Sciatic nerve (tissue), 2 donors: ENCODE data around the gene UQCRC2. TPM values are rescaled to one million over a fixed set of nuclear protein-coding genes. Genes with fewer than 3 reads are reported as not detected.
"Not testable (repeated sequence)": the region's sequence is repeated elsewhere in the genome, so short reads cannot be mapped to it uniquely, and the experiment has no call there.

Experiments
- ATAC-seq: fragments of 200-7000 bp; cut with Tn5 transposase; one replicate; pipeline ENCODE4 v1.9.1; 2020; ENCODE audit warnings: mild to moderate bottlenecking, moderate library complexity
- DNase-seq: peaks from one replicate; pipeline ENCODE4 v3.0.0-alpha.2; 2020; ENCODE audit warnings: low spot score
- intact Hi-C: fragments of 100-400 bp; cut with DNase I; formaldehyde crosslinking; loops from one replicate; pipeline ENCODE4 v1.14.2; 2022
- total RNA-seq: library from RNA; stranded (reverse); fragmentation: NEBNext Ultra II Directional; extraction: Animal tissue kit (Norgen Biotek cat#: 25700); gene quantifications from one replicate; pipeline ENCODE4 v1.2.1, GENCODE V29; 2021
- donor health status: DM: no; HTN: no; CAD: no.
- donor health status: DM: no; HTN: no; CAD: no.

Gene UQCRC2
- total RNA-seq, 1 donor from 2014 or later, result 169 TPM

DNA sequence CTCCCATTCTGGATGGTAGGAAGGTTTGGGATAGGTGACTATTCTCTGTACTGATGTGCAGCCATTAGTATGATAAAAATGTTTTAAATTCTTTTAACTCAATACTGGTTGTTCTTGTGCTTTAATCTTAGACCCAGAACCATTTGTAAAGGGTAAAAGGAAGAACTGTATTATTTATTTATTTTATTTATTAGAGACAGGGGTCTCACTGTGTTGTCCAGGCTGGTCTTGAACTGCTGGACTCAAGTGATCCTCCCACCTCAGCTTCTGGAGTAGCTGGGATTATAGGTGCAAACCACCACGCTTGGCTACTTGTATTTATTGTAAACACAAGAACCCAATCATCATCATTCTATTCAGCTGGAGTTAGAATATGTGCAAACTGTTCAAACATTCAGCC is 52.6 kb downstream of the UQCRC2 start:
- no peak for DNase-seq
- intact Hi-C loops, result loop anchor here (10.0 kb wide), 1 partner anchor 289 kb away; the partner anchor contains the start of gene POLR3E
- ATAC-seq, result no peak

DNA sequence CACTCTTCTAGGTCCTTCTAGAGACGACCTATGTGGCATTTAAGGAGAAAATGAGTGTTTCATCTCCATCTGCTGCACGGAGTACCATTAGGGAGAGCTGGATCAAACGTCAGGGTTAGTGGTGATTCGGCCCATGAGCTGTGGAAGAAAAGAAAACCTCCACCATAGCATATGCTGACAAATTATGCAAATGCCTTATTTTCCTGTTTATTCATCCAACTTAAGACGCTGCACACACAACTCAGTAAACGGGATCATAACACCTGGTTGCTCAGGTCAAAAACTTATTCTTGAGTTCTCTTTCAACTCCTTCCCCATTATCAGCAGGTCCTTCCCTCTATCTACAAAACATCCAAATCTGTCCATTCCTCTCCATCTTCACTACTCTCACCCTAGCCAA is 53.5 kb downstream of the UQCRC2 start:
- DNase-seq (no peak), ATAC-seq (no peak)
- intact Hi-C loops, result loop anchor here (10.0 kb wide), 1 partner anchor 288 kb away; the partner anchor contains the start of gene POLR3E

DNA sequence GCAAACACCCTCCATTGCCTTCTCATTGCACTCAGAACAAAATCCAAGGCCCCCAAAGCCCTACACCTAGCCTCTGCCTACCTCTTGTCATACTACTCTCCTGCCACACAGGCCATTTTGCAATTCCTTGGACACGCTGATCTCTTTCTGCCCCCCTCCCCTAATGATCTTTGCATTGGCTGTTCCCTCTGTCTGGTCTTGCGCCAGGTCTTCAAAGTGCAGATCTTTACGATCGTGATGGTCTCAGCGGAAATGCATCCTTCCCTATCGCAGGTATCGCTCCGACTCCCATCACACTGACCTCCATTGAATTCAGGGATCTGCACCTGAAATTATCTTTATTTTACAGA is 54.0 kb downstream of the UQCRC2 start:
- ATAC-seq (no peak), DNase-seq (no peak)
- intact Hi-C loops, result loop anchor here (10.0 kb wide), 1 partner anchor 288 kb away; the partner anchor contains the start of gene POLR3E

DNA sequence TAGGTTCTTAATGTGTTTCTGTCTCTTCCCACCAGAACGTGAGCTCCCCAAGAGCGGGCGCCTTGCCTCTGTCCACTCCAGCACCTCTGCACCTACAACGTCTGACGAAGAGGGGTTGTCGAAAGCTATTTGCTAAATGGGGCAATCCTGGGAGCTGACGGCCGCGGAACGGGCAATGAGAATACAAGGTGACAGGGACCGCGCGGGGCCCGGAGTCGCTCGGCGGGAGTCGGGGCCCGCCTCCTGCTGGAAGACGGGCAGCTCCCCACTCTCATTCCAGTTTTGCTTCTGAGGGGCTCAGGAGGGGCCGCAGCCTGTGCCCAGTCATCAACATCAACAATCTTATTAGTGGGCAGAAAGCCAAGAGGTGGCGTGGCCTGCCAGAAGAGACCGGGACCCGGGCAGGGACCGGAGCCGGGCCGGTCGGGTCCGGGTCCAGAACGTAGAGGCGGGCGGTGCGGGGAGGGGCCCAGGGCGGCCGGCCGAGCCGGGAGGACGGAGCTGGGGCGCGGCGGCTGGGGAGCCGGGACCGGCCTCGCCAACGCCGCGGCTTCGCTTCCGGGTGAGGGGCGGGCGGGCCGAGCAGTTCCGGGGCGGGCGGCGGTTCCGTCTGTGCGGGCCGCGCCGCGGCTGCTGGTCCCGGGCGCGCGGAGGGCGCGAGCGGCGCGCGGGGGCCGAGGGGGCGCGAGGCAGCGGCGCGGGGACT is 54.5 kb downstream of the UQCRC2 start, which contains the start of gene MOSMO:
TSS of gene MOSMO (plus strand) at position 603 of the 706 bp plus-strand sequence. CDS start 191 bp downstream, outside the sequence.
- intact Hi-C loops, result loop anchor here (10.0 kb wide), 1 partner anchor 287 kb away; the partner anchor contains the start of gene POLR3E
- peak; percentile 84 for DNase-seq
- ATAC-seq, result peak; percentile 94

DNA sequence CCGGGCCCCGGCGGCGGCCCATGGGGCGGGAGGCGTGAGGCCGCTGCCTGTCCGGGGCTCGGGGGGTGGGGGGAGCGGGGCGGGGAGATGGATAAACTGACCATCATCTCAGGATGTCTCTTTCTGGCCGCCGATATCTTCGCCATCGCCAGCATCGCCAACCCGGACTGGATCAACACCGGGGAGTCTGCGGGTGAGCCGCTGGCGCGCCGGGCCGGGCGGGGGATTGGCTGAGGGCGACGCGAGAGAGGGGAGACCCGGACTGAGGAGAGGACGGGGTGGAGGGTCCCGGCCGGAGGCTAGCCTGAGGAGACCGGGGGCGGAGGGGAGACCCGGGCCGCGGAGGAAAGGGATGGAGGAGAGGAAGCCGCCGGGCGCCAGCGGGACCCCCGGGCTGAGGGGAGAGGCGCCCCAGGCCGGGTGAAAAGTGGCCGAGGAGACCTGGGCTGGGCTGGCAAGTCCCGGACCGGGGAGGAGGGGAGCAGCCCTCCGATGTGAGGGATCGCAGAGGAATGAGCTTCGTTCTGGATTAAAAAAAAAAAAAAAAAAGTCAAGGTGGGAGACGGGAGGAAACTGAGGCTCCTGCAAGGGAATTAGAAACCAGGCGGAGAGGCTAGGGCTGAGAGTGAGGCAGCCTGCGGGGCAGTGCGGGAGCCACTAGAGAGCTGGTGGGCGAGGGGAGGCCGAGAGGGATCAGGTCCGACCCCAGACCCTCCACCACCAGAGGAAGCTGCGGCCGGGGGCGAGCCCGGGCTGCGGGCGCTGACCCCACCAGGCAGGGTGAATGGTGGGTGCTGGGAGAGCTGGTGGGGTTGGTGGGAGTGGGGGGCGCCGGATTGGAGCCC is 55.3 kb downstream of the UQCRC2 start:
- ATAC-seq (peak; percentile 36), DNase-seq (no peak)
- intact Hi-C loops, result loop anchor here (10.0 kb wide), 1 partner anchor 286 kb away; the partner anchor contains the start of gene POLR3E

DNA sequence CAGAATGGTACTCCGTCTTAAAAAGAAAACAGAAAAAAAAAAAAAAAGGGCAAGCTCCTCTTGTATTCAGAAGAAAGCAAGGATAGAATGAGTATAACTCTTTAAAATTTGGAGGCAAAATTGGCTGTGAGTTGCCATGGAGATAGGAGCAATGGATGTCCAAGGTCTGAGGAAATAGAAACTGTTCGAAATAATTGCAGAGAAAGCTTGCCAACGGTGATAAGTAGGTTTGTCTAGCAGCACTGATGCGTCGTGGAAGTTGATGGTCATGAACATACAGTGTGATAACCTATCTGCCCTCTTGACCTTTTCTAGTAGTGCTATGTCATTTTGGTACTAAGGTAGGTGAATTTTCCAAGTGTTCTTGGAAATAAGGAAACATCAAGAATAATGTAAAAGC is 57.7 kb downstream of the UQCRC2 start:
- intact Hi-C loops, result no loop called here
- no peak for DNase-seq
- no peak for ATAC-seq

DNA sequence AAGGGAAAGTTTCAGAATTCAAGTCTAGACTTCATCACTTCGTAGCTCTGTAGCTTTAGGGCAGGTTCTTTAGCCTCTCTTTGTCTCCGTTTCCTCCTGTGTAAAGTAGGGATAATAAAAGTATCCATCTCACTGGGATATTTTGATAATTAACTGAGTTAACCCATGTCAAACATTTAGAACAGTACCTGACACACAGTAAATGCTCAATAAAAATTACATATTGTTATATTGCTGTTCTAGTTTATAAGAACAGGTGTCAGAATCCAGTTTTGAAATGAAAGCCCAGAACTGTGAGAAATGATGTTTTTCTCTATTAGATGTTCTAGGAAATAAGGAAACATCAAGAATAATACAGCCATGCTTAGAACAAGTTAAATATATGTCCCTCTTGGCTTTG is 59.1 kb downstream of the UQCRC2 start:
- DNase-seq (no peak), ATAC-seq (no peak)
- intact Hi-C loops, result no loop called here

DNA sequence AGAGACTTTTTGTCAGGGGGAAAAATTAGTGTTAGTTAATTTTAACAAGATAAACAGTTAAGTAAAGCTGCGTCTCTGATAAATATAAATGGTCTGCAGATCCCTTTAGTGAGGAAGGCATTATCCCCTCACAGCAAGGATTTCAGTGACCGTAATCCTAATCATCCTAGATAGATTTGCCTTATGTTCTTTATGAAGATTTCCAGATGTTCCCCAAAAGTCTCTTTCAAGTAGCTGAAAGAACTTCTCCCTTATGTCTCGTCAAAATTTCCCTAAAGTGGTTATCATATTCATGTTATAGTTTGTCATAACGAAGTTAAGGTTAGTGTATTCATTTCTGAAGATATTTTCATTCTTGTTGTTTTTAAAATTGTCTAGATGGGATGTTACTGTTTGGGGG is 60.3 kb downstream of the UQCRC2 start:
- no peak for ATAC-seq
- intact Hi-C loops, result no loop called here
- DNase-seq, result no peak

DNA sequence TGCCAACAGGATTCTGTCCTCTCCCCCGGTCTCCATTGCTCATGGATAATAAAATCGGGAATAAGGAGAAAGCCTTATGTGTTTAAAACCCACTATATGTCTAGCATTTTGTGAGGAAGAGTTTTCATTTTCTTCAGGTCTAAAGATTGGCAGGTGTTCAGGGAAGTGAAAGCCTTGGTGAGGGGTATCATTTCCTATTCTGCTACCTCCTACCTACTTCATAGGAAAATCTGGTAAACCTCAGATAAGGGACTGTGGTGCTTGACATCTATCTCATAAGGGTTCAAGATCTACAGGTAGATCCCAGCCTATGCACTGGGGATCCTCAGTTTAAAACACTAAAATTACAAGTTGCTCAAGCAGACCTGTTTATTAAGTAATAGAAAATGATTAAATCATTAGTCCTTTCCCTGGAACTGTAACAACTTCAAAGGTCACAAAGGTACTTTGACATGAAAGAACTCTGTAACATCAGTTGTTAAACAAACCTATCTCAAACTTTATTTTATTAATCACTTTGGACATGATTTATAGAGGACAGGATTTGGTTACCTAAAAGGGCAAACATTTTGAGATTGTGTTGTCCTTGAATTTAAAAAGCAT is 61.2 kb downstream of the UQCRC2 start:
- no peak for ATAC-seq
- DNase-seq, result no peak
- intact Hi-C loops, result no loop called here

DNA sequence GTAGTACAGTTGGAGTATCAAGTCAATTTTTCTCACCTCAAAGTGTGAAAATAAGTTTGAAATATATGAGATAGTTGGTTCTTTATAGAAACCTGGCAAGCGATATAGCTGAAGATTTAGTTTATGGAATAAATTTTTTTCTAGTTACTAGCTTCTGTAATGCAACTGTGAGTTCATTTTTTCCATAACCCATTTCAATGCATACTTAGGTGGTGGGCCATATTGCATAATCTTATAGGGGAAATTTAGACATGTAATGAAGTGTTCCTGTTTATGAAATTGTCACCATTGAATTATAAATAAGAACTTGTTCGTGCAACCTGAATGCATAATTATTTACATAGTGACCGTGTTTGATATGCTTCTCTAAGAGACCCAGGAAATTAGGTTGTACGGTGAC is 63.8 kb downstream of the UQCRC2 start:
- DNase-seq (no peak), ATAC-seq (no peak)
- intact Hi-C loops, result no loop called here

DNA sequence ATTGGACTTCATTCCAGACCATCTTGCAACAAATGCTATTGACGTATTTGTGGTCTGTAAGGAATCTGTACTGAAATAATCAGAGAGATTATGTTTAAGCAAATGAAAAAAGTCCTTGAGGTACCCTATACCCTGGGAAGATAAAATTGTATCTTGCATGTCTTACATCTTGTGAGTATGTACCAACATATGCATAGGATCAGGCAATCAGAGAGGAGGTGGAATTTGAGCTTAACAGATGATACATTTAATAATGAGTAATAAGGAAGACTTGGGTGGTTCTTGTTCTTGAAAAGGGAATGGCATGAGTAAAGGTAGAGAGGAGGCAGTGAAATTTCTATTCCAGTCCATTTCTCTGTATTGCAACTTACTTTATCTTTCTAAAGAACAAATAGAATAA is 65.4 kb downstream of the UQCRC2 start:
- intact Hi-C loops, result no loop called here
- no peak for ATAC-seq
- no peak for DNase-seq

DNA sequence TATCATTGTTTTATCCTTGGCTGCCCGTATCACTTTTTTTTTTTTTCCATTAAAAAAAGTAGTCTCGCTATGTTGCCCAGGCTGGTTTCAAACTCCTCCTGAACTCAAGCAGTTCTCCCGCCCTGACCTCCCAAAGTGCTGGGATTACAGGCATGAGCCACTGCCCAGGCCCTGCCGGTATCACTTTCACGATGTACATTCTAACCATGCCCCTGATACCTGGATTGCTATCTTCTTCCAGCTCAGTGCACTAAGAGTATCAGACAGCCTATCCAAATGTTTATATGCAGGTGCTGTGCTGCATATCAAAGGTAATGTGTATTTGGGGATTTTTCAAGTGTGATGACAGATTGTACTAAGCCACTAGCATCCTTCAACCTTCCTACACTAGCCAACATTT is 69.0 kb downstream of the UQCRC2 start:
- intact Hi-C loops, result no loop called here
- DNase-seq (no peak), ATAC-seq (no peak)

DNA sequence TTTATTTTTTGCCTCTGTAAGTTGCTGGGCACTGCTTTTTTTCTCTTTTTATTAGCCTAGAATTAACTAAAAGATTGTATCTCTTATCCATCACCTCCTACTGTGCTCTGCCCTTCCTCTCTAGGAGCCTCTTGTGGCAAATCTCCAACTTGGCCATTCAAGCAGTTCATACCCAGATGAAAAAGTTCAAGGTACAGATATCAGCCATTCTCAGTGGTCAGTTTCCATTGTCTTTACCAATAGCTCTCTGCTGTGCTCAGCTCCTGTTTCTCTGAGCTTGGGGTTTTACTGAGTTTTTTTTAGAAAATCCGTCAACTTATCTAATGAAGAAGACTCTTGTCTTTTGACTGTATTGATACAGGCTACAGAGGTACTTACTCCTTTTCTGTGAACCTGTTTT is 70.3 kb downstream of the UQCRC2 start:
- ATAC-seq (no peak), DNase-seq (no peak)
- intact Hi-C loops, result no loop called here

DNA sequence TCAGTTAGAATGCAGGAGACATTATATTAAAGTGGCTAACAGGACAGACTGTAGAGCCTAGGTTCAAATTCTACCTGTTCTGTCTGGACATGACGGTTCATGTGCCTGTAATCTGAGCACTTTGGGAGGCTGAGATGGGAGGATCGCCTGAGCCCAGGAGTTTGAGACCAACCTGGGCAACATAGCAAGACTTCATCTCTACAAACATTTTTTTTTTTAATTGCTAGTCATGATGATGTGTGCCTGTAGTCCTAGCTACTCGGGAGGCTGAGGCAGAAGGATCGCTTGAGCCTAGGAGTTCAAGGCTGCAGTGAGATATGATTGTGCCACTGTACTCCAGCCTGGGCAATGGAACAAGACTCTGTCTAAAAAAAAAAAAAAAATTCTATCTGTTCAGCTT is 71.6 kb downstream of the UQCRC2 start:
- ATAC-seq, intact Hi-C loops, DNase-seq: not testable (repeated sequence)

DNA sequence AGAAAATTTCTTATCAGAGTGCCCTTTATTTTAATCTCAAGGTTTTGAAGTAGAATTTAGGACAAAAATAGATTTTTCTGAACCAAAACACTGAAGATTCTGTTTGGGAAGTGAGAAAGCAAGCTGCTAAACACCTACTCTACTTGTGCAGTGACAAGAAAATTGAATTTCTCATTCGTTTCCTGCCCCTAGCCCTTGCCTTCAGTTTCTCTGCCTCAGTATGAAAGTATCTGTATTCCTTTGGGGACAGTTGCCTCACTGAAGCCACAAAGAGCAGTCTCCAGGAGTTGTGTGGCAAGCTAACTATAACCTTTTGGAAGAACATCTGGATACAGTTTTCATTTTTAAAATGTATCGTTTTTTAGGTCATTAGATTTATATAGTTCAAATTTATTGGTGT is 74.5 kb downstream of the UQCRC2 start:
- ATAC-seq, result peak; percentile 69
- intact Hi-C loops, result no loop called here
- no peak for DNase-seq

DNA sequence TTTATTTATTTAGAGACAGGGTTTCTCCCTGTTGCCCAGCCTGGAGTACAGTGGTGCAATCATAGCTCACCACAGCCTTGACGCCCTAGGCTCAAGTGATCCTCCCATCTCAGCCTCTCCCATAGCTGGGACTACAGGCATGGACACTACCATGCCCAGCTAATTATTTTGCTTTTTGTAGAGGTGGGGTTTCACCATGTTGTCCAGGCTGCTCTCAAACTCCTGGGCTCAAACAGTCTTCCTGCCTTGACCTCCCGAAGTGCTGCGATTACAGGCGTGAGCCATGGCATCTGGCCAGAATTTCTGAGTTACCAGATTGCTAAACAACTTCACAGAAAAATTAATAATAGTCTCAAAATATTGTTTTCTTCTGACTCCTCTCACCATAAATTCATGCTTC is 76.5 kb downstream of the UQCRC2 start:
- DNase-seq (no peak), ATAC-seq (no peak)
- intact Hi-C loops, result no loop called here

DNA sequence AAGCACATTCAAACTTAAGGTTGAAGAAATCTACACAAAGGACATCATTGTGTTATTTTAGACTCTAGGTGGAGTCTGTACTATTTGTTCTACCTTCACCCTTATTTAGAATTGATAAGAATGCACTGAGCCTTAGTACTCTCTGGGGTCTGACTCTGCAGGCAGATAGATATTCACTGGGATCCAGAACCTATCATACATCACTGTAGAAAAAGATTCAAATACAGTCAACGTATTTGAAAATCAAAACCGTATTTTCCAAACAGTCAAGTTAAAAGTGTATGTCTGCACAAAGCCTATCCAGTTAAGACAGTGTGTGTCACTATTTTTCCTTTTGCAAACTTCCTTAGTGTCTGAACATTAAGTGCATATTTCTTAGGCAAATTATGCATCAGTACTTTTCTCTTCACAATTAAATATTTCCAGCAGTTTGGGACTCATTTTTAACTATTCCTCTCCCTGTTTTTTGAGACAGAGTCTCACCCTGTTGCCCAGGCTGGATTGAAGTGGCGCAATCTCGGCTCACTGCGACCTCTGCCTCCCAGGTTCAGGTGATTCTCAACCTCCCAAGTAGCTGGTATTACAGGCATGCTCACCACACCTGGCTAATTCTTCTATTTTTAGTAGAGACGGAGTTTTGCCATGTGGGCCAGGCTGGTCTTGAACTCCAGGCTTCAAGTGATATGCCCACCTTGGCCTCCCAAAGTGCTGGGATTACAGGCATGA is 77.1 kb downstream of the UQCRC2 start:
- ATAC-seq (no peak), DNase-seq (no peak)
- intact Hi-C loops, result no loop called here

DNA sequence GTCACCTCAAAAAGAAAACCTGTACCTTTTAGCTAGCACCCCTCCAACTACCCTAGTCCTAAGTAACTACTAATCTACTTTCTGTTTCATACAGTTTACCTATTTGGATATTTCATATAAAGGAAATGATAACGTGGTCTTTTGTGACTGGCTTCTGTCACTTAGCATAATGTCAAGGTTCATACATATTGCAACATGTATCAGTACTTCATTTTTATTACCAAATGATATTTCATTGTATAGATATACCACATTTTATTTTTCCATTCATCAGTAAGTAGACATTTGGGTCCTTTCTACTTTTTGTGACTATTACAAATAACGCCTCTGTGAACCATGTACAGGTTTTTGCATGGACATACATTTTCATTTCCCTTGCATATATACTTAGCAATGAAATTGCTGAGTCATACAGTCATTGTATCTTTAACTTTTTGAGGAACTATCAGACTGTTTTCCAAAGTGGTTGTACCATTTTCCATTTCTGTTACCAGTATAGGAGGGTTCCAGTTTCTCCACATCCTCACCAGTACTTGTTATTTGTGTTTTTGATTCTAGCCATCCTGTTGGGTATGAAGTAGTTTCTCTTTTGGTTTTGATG is 78.4 kb downstream of the UQCRC2 start:
- no peak for DNase-seq
- no peak for ATAC-seq
- intact Hi-C loops, result no loop called here
